RWPE2 (cell line): ENCODE results near the gene MARVELD1.

ENCODE experiments used
- ATAC-seq: fragments of 200-7000 bp; cut with Tn5 transposase; 3 replicates; pipeline ENCODE4 v1.9.1; 2021; ENCODE audit warnings: low read depth
- DNase-seq: peaks from one replicate; pipeline ENCODE4 v3.0.0-alpha.2; 2020; ENCODE audit warnings: low spot score
- H3K27ac ChIP-seq: fragments of 450-650 bp; 2 replicates; pipeline ENCODE4 v1.5.1; 2017; ENCODE audit warnings: mild to moderate bottlenecking; ENCODE audit not compliant: poor library complexity, severe bottlenecking
- H3K27me3 ChIP-seq: fragments of 250-450 bp; sonication (Bioruptor Pico); 2 replicates; pipeline ENCODE4 v1.5.1; 2021; ENCODE audit warnings: mild to moderate bottlenecking, moderate library complexity; ENCODE audit not compliant: insufficient read depth, poor library complexity, severe bottlenecking
- H3K36me3 ChIP-seq: fragments of 250-450 bp; sonication (Bioruptor Pico); 2 replicates; pipeline ENCODE4 v1.5.1; 2020; ENCODE audit warnings: low read depth, mild to moderate bottlenecking, moderate library complexity
- H3K4me1 ChIP-seq: fragments of 250-450 bp; sonication (Bioruptor Pico); 2 replicates; pipeline ENCODE4 v1.5.1; 2021; ENCODE audit warnings: mild to moderate bottlenecking, moderate library complexity; ENCODE audit not compliant: insufficient read depth, poor library complexity, severe bottlenecking
- H3K4me3 ChIP-seq: fragments of 250-450 bp; sonication (Bioruptor Pico); 2 replicates; pipeline ENCODE4 v1.5.1; 2021; ENCODE audit warnings: mild to moderate bottlenecking, moderate library complexity; ENCODE audit not compliant: severe bottlenecking
- H3K9me3 ChIP-seq: fragments of 250-450 bp; sonication (Bioruptor Pico); 2 replicates; pipeline ENCODE4 v1.5.1; 2021; ENCODE audit warnings: mild to moderate bottlenecking, moderate library complexity; ENCODE audit not compliant: severe bottlenecking
- CTCF ChIP-seq: fragments of 450-650 bp; IDR thresholded peaks from one replicate; pipeline ENCODE4 v1.5.1; 2017; ENCODE audit warnings: mild to moderate bottlenecking, moderate library complexity; ENCODE audit not compliant: poor library complexity, severe bottlenecking

MARVELD1 gene

GRCh38 chr10:97673736-97674525, 39.6 kb upstream of the MARVELD1 start:
- DNase-seq (no peak), ATAC-seq (peak; percentile 56)
- Histone ChIP-seq H3K4me3 (no peak overlapping the region), H3K36me3 (peaks cover 92% of the 10 kb centered on the region), H3K4me1 (peaks cover 5% of the 10 kb centered on the region), H3K9me3 (no peaks in the 10 kb centered on the region), H3K27ac (peak overlapping the region; percentile 10), H3K27me3 (no peaks in the 10 kb centered on the region)
- no peak for TF ChIP-seq CTCF

GRCh38 chr10:97675222-97675621, 38.3 kb upstream of the MARVELD1 start:
- H3K36me3 ChIP-seq, result peaks cover 92% of the 10 kb centered on the region
- no peak overlapping the region for H3K4me3 ChIP-seq
- H3K4me1 ChIP-seq, result peaks cover 5% of the 10 kb centered on the region
- DNase-seq, result no peak
- ATAC-seq, result no peak
- TF ChIP-seq CTCF, result no peak
- H3K27me3 ChIP-seq, result no peaks in the 10 kb centered on the region
- no peak overlapping the region for H3K27ac ChIP-seq
- H3K9me3 ChIP-seq, result no peaks in the 10 kb centered on the region

- ATAC-seq, result peak; percentile 67
- peaks cover 92% of the 10 kb centered on the region for H3K36me3 ChIP-seq
These were observed 36.6 kb upstream of the MARVELD1 start for GRCh38 chr10:97676770-97677581.

GRCh38 chr10:97679594-97679993, 33.9 kb upstream of the MARVELD1 start:
- TF ChIP-seq CTCF, result no peak
- no peaks in the 10 kb centered on the region for H3K9me3 ChIP-seq
- DNase-seq, result no peak
- H3K4me1 ChIP-seq, result peaks cover 6% of the 10 kb centered on the region
- ATAC-seq, result no peak
- H3K4me3 ChIP-seq, result no peak overlapping the region
- H3K27ac ChIP-seq, result no peak overlapping the region
- H3K36me3 ChIP-seq, result peaks cover 86% of the 10 kb centered on the region
- H3K27me3 ChIP-seq, result no peaks in the 10 kb centered on the region

More at GRCh38 chr10:97676770-97677581, 36.6 kb upstream of the MARVELD1 start:
- no peak for DNase-seq
- Histone ChIP-seq H3K4me1 (peaks cover 5% of the 10 kb centered on the region), H3K27me3 (no peaks in the 10 kb centered on the region), H3K9me3 (no peaks in the 10 kb centered on the region), H3K4me3 (no peak overlapping the region), H3K27ac (peak overlapping the region; percentile 19)
- peak; percentile 92 for TF ChIP-seq CTCF
